ENCODE data around the gene SLC9A7.

- TF ChIP-seq, protein P1, sequence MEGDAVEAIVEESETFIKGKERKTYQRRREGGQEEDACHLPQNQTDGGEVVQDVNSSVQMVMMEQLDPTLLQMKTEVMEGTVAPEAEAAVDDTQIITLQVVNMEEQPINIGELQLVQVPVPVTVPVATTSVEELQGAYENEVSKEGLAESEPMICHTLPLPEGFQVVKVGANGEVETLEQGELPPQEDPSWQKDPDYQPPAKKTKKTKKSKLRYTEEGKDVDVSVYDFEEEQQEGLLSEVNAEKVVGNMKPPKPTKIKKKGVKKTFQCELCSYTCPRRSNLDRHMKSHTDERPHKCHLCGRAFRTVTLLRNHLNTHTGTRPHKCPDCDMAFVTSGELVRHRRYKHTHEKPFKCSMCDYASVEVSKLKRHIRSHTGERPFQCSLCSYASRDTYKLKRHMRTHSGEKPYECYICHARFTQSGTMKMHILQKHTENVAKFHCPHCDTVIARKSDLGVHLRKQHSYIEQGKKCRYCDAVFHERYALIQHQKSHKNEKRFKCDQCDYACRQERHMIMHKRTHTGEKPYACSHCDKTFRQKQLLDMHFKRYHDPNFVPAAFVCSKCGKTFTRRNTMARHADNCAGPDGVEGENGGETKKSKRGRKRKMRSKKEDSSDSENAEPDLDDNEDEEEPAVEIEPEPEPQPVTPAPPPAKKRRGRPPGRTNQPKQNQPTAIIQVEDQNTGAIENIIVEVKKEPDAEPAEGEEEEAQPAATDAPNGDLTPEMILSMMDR (IDR thresholded peaks at IDR 0.05; ENCODE audit: low read depth, low read length, missing input control): no peak
- TF ChIP-seq MAX (IDR thresholded peaks at IDR 0.05) (no peak), RAD21 (IDR thresholded peaks at IDR 0.05) (no peak), YY1 (IDR thresholded peaks at IDR 0.05) (no peak)
Measured at GRCh38 chrX:46589977-46590723, 168.8 kb downstream of the SLC9A7 start.
